ENCODE results near the gene ISX. TPM values are rescaled to one million over a fixed set of nuclear protein-coding genes. Genes with fewer than 3 reads are reported as not detected.

ISX gene
- polyA plus RNA-seq, 1 donor from 2014 or later, result not detected

DNA sequence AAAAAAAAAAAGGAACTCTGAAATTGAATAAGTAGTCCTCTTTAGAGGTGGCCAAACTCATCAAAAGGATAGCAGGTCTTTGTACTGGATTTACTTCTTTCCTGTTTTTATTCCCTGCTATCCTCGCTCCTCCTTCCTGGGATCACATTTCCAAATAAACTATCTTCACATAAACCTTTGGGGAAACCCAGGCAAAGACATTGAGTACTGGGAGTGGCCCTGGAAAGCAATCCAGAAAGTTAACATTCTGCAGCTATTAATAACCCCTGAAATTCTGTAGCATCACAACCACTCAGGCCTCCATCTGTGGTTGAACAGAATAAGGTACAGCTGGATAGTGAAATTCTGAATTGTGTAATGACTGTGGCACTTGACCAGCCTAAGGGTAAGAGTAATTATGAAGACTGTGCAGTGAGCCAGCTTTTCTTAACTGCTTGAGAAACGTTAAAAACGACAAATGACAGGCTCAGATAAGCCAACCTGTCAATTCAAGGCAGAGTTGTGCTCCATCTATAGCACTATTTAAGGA lies 58.8 kb downstream of the ISX start:
- no peak for TF ChIP-seq RAD21 (conservative IDR thresholded peaks at IDR 0.05)
- Histone ChIP-seq H2AFZ (ENCODE audit: low read depth, low read length) (no peak overlapping the region), H3K9me2 (ENCODE audit: insufficient read depth, low read length) (no peaks in the 10 kb centered on the region)

DNA sequence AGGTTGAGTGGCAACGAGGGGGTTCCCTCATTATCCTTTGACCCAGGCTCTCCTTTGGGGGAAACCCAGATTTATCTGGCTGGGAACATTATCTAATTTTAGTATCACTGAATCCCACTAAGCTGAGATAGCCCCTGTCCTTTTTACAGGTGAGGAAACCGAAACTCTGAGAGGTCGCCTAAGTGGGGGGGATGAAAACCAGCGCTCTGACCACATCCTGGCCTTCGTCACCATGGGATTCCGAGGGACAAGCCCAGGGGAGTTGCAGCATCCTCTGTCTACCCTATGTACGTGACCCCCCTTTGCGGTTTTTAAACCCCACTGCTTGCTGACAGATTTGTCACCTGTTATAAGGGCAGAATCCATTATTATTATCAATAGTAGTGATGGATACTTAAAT lies 61.0 kb downstream of the ISX start:
- H4K20me1 ChIP-seq (ENCODE audit: insufficient read depth), result no peaks in the 10 kb centered on the region
- H3F3A ChIP-seq (ENCODE audit: insufficient read depth, low read length, poor library complexity, severe bottlenecking), result no peaks in the 10 kb centered on the region
- H3K4me2 ChIP-seq (ENCODE audit: low read length), result no peak overlapping the region
- H3K36me3 ChIP-seq (ENCODE audit: insufficient read depth, low read length), result no peaks in the 10 kb centered on the region
- H3K4me3 ChIP-seq (ENCODE audit: low read length), result no peak overlapping the region
- no peaks in the 10 kb centered on the region for H3K27me3 ChIP-seq (ENCODE audit: insufficient read depth, low read depth, low read length)
- no peak overlapping the region for H3K27ac ChIP-seq (ENCODE audit: low read length)
- no peak overlapping the region for H3K9ac ChIP-seq (ENCODE audit: low read length)
- TF ChIP-seq, protein P1, sequence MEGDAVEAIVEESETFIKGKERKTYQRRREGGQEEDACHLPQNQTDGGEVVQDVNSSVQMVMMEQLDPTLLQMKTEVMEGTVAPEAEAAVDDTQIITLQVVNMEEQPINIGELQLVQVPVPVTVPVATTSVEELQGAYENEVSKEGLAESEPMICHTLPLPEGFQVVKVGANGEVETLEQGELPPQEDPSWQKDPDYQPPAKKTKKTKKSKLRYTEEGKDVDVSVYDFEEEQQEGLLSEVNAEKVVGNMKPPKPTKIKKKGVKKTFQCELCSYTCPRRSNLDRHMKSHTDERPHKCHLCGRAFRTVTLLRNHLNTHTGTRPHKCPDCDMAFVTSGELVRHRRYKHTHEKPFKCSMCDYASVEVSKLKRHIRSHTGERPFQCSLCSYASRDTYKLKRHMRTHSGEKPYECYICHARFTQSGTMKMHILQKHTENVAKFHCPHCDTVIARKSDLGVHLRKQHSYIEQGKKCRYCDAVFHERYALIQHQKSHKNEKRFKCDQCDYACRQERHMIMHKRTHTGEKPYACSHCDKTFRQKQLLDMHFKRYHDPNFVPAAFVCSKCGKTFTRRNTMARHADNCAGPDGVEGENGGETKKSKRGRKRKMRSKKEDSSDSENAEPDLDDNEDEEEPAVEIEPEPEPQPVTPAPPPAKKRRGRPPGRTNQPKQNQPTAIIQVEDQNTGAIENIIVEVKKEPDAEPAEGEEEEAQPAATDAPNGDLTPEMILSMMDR (IDR thresholded peaks at IDR 0.05; ENCODE audit: poor library complexity, severe bottlenecking), result no peak
- TF ChIP-seq EZH2 (IDR thresholded peaks at IDR 0.05; ENCODE audit: borderline replicate concordance, insufficient read depth, low read length, poor library complexity, severe bottlenecking) (no peak), RAD21 (conservative IDR thresholded peaks at IDR 0.05) (no peak), POLR2AphosphoS5 (IDR thresholded peaks at IDR 0.05) (no peak)
- TF ChIP-seq, protein P2, sequence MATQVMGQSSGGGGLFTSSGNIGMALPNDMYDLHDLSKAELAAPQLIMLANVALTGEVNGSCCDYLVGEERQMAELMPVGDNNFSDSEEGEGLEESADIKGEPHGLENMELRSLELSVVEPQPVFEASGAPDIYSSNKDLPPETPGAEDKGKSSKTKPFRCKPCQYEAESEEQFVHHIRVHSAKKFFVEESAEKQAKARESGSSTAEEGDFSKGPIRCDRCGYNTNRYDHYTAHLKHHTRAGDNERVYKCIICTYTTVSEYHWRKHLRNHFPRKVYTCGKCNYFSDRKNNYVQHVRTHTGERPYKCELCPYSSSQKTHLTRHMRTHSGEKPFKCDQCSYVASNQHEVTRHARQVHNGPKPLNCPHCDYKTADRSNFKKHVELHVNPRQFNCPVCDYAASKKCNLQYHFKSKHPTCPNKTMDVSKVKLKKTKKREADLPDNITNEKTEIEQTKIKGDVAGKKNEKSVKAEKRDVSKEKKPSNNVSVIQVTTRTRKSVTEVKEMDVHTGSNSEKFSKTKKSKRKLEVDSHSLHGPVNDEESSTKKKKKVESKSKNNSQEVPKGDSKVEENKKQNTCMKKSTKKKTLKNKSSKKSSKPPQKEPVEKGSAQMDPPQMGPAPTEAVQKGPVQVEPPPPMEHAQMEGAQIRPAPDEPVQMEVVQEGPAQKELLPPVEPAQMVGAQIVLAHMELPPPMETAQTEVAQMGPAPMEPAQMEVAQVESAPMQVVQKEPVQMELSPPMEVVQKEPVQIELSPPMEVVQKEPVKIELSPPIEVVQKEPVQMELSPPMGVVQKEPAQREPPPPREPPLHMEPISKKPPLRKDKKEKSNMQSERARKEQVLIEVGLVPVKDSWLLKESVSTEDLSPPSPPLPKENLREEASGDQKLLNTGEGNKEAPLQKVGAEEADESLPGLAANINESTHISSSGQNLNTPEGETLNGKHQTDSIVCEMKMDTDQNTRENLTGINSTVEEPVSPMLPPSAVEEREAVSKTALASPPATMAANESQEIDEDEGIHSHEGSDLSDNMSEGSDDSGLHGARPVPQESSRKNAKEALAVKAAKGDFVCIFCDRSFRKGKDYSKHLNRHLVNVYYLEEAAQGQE (IDR thresholded peaks at IDR 0.05; ENCODE audit: borderline replicate concordance), result no peak
- H2AFZ ChIP-seq (ENCODE audit: low read depth, low read length), result no peak overlapping the region
- no peaks in the 10 kb centered on the region for H3K79me2 ChIP-seq (replicated peaks; ENCODE audit: insufficient read depth, low read length)
- no peaks in the 10 kb centered on the region for H3K9me3 ChIP-seq (ENCODE audit: low read length)
- no peaks in the 10 kb centered on the region for H3K9me2 ChIP-seq (ENCODE audit: insufficient read depth, low read length)

More for the DNA sequence above, 58.8 kb downstream of the ISX start:
- H3K4me3 ChIP-seq (ENCODE audit: low read length), result no peak overlapping the region
- H4K20me1 ChIP-seq (ENCODE audit: insufficient read depth), result no peaks in the 10 kb centered on the region
- no peak overlapping the region for H3K9ac ChIP-seq (ENCODE audit: low read length)
- no peak overlapping the region for H3K4me2 ChIP-seq (ENCODE audit: low read length)
- H3K27ac ChIP-seq (ENCODE audit: low read length), result no peak overlapping the region
- no peaks in the 10 kb centered on the region for H3K36me3 ChIP-seq (ENCODE audit: insufficient read depth, low read length)
- no peaks in the 10 kb centered on the region for H3K27me3 ChIP-seq (ENCODE audit: insufficient read depth, low read depth, low read length)
- H3K9me3 ChIP-seq (ENCODE audit: low read length), result no peaks in the 10 kb centered on the region
- H3F3A ChIP-seq (ENCODE audit: insufficient read depth, low read length, poor library complexity, severe bottlenecking), result no peaks in the 10 kb centered on the region
- H3K79me2 ChIP-seq (replicated peaks; ENCODE audit: insufficient read depth, low read length), result no peaks in the 10 kb centered on the region

DNA sequence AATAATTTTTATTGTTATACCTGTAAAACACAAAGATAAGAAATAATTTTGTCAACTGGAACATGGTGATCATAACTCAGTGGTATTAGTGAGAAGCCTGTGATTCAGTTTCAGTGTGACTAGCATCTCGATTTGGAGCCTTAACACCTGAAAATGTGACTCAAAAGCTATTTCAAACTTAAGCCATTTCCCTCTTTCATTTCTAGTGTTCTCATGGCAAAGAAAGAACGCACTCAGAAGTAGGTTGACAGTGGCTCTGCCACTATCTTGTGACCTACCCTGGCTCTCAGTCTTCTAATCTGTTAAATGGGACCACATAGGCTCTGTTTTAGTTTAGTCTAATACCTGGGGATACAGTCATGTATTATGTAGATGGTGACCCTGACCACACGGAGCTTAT lies 62.7 kb downstream of the ISX start:
- H3K27me3 ChIP-seq (ENCODE audit: insufficient read depth, low read depth, low read length), result no peaks in the 10 kb centered on the region

More for the DNA sequence above, 62.7 kb downstream of the ISX start:
- H3K9ac ChIP-seq (ENCODE audit: low read length), result no peak overlapping the region
- H3K36me3 ChIP-seq (ENCODE audit: insufficient read depth, low read length), result no peaks in the 10 kb centered on the region
- H3K79me2 ChIP-seq (replicated peaks; ENCODE audit: insufficient read depth, low read length), result no peaks in the 10 kb centered on the region
- H2AFZ ChIP-seq (ENCODE audit: low read depth, low read length), result no peak overlapping the region
- H3K27ac ChIP-seq (ENCODE audit: low read length), result no peak overlapping the region
- H4K20me1 ChIP-seq (ENCODE audit: insufficient read depth), result no peaks in the 10 kb centered on the region
- H3F3A ChIP-seq (ENCODE audit: insufficient read depth, low read length, poor library complexity, severe bottlenecking), result no peaks in the 10 kb centered on the region
- no peak overlapping the region for H3K4me3 ChIP-seq (ENCODE audit: low read length)
- TF ChIP-seq, protein P1 (IDR thresholded peaks at IDR 0.05; ENCODE audit: poor library complexity, severe bottlenecking), result no peak
- TF ChIP-seq TAF1 (IDR thresholded peaks at IDR 0.05; ENCODE audit: low read depth), result no peak
- TF ChIP-seq SMC3 (conservative IDR thresholded peaks at IDR 0.05; ENCODE audit: poor library complexity), result no peak
- no peak for TF ChIP-seq EZH2 (IDR thresholded peaks at IDR 0.05; ENCODE audit: borderline replicate concordance, insufficient read depth, low read length, poor library complexity, severe bottlenecking)
- no peak for TF ChIP-seq POLR2AphosphoS5 (IDR thresholded peaks at IDR 0.05)
- TF ChIP-seq, protein P2 (IDR thresholded peaks at IDR 0.05; ENCODE audit: borderline replicate concordance), result no peak
- no peak for TF ChIP-seq RAD21 (conservative IDR thresholded peaks at IDR 0.05)
- TF ChIP-seq MXI1 (conservative IDR thresholded peaks at IDR 0.05; ENCODE audit: poor library complexity, severe bottlenecking), result no peak
- TF ChIP-seq EP300 (conservative IDR thresholded peaks at IDR 0.05; ENCODE audit: poor library complexity, severe bottlenecking), result no peak
- H3K4me2 ChIP-seq (ENCODE audit: low read length), result no peak overlapping the region
- H3K9me2 ChIP-seq (ENCODE audit: insufficient read depth, low read length), result no peaks in the 10 kb centered on the region
- H3K9me3 ChIP-seq (ENCODE audit: low read length), result no peaks in the 10 kb centered on the region
